ENCODE measurements around the gene C2CD4D. TPM values are rescaled to one million over a fixed set of nuclear protein-coding genes. Genes with fewer than 3 reads are reported as not detected.

C2CD4D gene
- total RNA-seq, 1 donor from 2014 or later = 1.4 TPM

DNA sequence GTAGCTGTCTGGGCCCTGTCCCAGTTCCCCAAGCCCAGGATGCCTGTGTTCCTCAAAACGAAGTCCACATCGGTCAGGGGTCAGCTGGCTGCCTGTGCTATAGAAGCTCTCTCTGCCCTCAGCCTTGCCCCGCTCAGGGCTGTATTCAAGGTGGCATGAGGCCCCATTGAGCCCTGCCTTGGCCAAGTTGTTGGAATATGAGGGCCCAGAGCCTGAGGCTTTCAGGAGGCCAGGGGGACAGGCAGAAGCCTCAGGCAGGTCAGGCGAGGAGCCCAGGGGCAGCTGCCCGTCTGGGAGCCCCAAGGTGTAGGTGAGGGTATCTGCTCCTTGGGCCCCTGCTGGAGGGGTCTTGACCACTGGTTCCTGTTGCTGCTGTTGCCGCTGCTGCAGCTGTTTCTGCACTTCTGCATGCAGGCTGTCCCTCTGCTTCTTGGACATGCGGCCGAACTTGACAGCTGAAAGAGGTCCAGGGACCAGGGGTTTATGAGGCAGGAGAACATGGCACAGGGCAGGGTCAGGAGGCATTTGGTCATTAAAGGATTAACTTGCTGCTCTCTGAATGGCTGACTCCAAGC lies 24.6 kb downstream of the C2CD4D start:
- no peak for DNase-seq (ENCODE audit: low spot score)

DNA sequence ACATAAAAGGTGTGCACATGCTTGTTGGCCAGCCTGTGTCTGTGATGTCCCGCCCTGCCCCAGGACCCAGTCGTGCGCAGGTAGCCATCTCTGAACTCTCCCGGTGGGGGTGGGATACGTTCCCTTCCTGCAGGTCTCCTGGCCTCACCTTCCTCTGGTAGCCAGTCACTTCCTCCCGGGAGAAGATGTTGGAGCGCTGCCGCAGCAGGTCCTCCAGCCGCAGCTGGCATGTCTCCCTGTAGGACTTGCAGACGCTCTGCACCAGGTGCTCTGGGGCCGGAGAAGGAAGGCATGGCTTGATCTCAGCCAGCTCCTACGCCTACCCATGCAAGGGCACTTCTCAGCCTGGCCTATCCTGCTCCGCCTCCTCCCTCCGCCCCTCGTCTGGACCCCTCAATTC lies 25.2 kb downstream of the C2CD4D start:
- no peak for DNase-seq (ENCODE audit: low spot score)

DNA sequence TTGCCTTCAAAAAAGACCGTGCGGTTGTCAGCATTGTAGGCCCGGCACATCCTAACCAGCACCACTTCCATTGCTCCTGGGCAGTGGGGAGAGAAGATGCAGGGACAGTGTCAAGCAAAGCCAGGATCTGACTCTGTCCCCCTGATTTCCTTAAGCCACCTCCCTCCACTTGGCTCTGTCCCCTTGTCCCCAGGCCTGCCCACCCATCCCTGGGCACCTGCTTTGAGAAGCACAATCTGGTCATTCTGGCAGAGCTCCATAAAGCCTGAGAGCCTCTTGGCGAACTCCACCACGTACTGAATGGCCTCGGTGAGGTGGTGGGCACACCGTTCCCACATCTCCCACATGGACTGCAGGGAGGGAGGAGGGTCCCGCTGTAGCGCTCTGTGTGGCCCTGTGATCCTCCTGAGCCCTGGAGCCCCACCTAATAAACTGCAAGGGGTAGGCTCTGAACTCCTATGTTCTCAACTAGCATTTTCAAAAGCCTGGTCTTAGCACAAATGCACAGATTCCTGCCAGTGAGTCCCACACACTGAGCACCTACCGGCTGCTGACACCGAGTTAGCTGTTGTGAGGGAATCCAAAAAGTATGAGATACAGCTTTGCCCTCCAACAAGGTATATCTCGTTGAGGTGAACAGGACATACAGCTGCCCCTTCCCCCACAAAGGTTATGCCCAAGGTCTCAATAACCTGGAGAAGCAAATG lies 26.2 kb downstream of the C2CD4D start:
- no peak for DNase-seq (ENCODE audit: low spot score)

DNA sequence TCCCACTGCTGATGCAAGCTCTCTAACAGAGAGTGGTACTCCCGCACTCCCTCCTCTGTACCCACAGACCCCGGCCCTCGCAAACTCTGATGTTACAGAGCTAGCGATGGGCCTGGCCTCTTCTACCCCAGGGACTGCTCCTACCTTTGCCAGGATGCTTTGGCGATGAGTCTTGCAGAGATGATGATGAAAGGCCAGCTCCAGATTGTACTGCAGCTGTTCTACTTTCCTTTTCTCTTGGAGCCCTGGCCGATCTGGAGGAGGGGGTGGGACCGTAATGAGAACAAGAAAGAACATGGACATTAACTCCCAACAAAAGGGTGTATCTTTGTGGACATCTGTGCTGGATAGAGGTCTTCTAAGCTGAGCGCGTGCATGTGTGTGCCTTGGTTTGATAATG lies 28.4 kb downstream of the C2CD4D start:
- no peak for DNase-seq (ENCODE audit: low spot score)

DNA sequence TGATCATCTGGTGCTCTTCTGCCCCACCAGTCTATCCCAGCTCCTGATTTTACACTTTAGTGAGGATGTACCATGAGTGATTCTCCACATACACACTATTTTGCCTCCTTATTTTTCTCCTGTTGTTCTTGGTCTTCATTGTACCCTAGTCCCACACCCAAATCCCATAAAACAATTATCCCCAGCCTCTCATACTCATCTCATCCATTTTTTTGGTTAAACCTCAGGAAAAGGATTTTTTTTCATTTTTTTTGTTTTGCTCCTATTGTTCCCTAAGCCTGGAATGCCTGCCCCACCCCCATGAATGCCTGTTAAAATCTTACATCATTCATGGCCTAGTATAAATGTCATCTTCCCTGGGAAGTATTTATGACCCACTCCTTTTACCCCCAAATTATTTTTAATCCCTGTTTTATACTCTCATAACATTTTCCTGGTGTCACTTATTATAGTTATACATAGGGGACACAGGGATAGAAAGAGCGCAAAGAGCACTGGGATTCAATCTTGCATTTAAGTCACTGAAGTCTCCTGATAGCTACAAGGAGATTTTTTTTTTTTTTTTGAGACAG lies 29.5 kb downstream of the C2CD4D start:
- no peak for DNase-seq (ENCODE audit: low spot score)

DNA sequence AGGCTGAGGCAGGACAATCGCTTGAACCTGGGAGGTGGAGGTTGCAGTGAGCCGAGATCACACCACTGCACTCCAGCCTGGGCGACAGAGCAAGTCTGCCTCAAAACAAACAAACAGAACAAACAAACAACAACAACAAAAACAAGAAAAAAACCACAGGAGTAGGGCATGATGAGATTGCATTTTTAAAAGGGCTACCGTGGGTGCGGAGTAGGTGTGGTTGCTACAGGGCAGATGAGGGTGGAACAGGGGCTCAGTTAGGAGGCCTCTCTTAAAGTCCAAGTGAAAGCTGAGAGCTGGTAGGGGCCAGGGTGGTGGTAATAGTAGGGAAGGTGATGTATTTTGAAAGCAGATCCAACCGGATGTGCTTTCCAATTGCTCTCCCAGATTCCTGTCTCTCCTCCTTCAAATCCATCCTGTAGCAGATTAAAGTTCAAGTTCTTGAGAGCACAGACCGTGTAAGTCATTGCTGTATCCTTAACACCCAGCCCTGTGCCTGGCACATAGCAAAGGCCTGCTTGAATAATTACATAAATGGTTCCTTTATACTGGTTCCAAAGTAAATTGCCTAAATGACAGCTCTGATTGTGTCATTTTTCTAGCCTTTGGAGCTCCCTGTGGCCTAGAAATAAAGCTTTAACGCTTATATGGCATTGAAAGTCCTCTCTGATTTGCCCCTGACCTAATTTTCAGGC lies 30.2 kb downstream of the C2CD4D start:
- no peak for DNase-seq (ENCODE audit: low spot score)

DNA sequence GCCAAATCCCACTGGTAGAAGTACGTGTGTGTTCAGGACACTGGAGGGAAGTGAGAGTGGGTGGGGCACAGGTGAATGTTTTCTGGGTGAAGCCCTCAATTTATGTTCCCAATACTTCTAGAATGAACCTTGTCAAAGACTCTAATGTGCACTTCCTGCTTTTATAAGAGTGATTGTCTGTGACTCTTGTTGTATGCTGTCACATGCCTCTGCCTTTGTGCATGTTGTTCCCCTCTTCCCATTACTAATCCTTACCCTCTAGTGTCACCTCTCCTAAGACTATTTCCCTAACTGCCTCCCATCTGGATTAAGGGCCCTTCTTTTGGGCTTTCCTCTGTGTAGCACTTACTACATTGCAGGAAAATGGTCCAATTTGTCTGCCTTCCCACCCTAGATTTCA lies 31.9 kb downstream of the C2CD4D start:
- no peak for DNase-seq (ENCODE audit: low spot score)

DNA sequence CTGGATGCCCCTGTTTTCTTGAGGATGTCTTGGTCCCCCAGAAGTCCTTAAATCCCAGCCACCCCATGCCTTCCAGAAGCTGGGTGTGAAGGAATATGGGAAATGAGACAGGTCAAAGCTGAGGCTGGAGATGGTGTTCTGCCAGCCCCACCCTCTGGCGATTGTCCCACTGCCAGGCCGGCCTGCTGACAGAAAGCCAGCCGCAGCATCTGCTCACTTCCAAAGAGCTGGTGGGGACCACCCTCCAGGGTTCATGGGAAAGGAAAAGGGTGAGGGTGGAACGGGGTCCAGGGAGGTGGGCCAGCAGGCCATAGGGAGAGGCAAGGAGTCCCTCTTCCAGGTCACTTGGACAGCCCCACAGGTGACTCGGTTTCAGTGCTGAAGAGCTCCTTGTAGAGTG lies 32.5 kb downstream of the C2CD4D start:
- DNase-seq (ENCODE audit: low spot score) = no peak

DNA sequence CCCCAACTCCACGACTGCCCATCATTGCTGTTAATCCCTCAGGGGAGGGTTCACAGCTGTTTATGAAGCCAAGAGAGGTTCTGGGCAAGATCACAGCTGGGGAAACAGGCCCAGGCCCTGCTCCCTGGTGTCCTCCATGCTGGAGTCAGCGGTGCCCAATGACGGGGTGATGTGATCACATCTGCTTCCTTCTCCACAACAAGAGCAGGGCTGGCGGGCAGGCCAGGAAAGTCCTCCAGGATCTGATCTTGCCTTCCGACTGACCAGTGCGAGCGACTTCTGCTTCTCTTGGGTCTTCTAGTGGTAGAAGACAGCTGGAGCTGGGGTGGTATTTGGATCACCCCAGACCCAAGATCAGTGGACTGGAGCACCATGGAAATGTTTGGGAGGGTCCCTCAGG lies 33.5 kb downstream of the C2CD4D start:
- no peak for DNase-seq (ENCODE audit: low spot score)

DNA sequence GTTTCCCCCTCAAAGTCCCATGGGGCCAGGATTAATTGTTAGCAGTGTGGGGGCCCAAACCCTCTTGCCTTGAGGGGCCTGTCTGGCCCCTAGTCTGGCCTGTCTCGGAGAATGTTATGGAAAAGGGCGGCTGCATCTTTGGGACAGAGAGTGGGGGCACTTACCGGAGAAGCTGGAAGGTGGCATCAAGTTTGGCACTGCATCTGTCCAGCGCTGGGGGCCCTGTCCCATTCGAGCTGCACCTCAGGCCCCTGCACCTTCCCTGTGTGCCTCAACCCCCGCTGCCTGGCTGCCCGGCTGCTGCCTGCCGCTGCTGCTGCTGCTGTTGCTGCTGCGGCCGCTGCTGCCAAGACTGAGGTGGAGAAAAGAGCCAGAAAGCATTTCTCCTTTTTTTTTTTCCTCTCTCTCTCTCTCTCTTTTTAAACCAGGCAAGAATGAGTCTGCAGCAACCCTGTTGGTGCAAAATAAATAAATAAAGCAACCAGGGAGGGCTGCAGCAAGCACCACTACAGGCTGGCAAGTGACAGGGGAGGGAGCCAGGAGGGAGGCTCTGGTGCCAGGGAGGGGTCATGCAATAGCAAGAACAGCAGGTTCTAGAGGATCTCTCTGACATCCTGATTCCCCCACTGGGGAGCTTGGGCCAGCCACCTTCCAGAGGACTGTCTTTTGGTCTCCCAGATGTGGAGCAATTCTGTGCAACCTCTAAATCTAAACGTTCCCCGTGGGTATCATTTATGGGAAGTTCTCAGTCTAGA lies 34.4 kb downstream of the C2CD4D start, which contains the start of gene LINGO4:
Gene LINGO4, minus strand, starts transcription at position 354 of the 755 bp plus-strand sequence. CDS start 2,715 bp downstream, outside the sequence.
- DNase-seq (ENCODE audit: low spot score) = no peak

DNA sequence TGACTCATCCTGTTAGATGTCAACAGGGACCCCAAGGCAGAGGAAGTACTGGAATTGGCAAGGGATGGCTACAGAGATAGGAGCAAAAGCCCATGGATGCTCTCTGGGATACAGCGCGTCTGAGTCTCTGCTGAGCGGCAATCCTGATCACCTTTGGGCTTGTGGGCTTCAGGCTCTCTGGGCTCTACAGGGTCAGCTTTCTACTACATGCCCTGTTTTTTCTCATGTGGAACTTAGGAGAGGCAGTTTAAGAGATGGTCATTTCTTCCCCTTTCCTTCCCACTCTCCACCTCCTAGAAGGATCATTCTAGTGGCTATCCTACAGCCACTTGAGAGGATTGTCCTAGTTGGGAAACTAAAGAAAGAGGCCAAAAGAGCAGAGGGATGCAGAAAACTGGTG lies 35.7 kb downstream of the C2CD4D start:
- DNase-seq (ENCODE audit: low spot score) = no peak

DNA sequence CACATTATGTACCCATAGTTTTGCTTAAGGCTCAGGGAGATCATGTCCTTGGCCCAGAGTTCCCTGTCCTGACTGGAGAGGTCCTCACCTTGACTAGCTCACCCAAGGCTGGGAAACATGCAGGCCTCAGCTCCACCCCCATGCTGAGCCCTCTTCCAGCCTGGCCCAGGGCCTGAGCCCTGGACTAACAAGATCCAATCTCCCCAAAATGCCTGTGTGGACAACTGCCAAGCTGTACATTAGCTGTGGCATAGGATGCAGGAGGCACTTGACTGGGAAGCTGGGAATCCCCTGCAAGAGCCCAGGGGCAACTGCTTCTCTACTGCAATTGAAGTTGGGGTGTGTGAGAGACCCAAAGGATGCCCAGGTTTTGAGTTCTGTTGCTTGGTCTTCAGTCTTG lies 36.5 kb downstream of the C2CD4D start:
- no peak for DNase-seq (ENCODE audit: low spot score)

DNA sequence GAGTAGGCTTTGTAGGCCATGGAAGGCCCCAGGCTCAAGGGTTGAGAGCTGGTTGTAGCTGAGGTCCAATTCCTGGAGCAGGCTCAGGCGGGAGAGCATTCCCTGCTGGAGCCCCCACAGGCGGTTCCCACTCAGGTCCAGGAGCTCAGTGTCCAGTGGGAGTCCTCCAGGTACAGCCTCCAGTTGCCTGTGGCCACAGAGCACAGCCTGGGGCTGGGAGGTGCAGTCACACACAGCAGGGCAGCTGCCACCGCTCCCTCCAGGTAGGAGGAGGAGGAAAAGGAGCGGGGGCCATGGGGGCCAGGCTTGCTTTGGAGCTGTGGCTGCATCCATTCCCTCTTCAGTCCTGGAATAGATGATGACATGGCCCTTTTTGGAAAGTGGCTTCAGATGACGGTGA lies 37.2 kb downstream of the C2CD4D start:
- no peak for DNase-seq (ENCODE audit: low spot score)

DNA sequence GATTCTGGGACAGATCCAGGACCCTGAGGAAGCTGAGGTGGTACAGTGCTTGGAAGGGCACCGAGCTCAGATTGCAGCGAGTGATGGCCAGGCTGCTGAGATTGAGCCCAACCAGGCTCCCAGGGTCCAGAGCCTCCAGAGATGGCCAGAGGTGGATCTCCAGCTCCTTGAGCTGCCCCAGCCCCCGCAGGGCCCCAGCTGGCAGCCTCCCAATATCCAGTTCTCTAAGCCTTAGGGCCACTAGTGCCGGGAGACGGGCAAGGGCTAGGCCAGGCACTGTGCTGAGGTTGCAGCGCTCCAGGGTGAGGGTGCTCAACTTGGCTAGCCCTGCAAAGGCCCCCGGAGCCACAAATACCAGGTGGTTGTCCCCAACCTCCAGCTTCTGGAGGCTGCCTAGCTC lies 37.8 kb downstream of the C2CD4D start:
- no peak for DNase-seq (ENCODE audit: low spot score)

DNA sequence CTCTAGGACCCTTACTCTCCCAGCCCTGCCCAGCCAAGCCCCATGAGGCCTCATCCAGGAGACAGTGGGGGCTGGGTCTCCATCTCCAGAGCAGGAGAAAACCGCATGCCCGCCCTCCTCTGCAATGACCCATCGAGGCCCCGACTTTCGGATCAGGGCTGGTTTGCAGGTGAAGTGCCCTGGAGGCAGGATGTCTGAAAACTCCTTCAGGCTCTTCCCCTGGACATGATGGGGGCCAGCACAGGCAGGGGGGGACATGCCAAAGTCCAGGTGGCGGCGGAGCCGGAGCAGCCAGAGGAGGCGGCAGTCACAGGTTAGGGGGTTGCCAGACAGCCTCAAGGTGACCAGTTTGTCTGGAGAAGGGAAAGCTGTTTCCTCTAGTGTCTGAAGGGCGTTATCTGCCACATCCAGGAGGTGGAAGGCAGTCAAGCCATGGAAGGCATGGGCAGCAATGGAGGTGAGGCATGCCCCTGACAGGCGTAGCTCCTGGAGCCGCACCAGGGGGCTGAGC lies 38.3 kb downstream of the C2CD4D start:
- DNase-seq (ENCODE audit: low spot score) = no peak

DNA sequence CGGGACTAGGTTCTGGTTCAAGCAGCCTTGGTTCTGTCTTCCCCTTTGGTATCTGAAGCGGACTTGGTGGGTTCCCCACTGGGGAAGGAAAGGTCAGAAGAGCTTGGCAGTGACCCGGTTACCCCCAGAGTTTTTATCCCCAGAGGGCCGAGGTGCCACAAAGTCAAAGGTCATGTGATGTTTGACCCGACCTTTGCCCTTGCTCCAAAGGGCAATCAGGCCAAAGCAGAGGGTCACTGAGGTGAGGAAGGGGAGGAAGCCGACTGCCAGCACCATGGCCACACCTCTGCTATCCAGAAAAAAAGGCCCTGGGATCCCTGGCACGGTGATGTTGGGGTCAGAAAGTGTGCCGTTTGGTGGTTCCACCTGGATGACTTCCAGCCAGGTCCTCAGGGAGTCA lies 38.8 kb downstream of the C2CD4D start:
- no peak for DNase-seq (ENCODE audit: low spot score)

DNA sequence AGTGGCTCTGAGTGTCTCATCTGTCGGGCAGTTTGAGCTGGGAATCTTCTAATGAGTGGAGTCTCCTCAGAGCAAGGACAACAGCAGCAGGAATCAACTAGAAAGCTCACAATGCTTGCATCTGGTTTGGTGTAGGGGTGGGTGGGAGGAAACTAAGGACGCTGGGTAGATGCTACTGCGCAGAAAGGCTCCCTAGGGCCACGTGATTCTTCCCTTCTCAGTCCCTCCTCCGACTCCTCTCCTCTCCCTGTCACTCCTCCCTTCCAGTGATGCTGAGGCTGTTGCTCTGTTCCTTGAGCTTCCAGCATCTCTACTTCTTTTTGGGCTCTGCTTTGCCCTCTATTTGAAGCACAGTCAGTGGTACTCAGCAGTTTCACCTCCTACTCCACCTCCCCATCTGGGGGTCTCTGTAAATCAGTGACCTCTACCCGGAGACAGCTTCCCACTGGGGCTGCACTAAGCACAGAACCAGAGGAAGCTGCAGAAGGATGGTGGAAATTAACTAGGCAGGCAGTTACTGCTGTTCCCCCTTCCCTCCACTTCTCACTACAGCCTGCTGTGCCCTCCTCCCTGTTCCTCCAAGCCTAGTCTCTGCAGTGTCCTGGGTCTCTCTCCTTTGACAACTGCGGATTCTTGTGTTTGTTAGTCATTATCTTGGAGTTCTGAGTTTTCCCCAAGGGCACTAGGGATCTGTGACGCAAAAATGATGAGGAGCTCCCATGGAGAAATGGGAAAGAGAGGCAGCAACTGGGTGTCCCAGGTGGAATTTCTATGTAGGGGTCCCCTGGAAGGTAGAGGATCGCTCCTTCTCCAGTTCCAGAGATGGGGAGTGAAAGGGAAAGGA lies 40.2 kb downstream of the C2CD4D start:
- DNase-seq (ENCODE audit: low spot score) = no peak

DNA sequence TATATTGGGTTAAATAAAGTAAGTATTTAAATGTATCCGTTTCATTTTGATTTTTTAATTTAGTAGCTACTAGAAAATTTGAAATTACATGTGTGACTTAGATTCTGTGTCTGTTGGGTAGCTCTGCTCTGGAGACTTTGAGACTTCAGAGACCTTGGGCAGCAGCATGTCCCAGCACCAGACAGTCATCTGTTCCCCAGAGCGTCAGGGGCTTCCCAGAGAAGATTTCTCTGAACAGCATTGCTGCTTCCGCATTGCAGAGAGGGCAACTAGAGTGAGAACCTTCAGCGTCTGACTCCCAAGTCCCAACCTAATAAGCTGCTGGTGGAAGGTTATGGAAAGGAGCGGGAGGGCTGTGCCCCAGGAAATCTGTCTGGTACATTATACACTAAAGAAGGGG lies 41.0 kb downstream of the C2CD4D start:
- DNase-seq (ENCODE audit: low spot score) = no peak

DNA sequence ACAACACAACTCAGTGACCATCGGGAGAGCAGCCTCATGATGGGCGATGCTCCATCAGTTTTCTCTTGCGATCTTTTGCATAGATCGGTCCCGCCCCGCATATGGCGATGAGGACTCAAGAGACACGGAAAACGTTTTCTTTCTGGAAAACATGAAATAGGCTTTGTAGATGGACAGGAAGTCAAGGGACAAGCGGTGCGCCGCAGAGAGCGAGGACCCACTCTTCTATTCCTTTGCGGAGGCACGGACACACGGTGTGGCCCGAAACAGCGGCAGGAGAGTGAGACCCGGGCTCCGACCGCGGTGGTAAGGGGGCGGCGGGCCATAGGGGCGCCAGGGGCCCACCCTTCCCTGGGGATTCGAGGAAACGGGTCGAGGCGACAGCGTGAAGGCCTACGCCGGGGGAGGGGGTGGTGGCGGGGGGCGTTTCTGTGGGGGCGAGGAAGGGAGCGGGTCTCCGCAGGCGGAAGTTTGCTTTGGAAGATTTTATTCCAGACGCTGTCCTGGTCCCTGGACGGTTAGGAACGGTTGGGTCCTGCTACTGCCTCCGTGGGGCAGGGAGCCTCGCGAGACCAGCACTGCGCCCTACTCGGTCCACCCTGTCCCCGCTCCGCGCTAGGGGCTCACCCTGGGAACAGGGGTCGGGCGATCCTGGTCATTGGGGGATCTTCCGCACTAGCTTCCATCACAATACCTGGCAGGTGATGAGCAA lies 48.5 kb downstream of the C2CD4D start:
- no peak for DNase-seq (ENCODE audit: low spot score)
